GM18511 (cell line): Measurements from ENCODE around the gene PBX1.
"Not testable (repeated sequence)": the region's sequence is repeated elsewhere in the genome, so short reads cannot be mapped to it uniquely, and the experiment has no call there.

Experiments used
- ATAC-seq: cut with Tn5 transposase; IDR thresholded peaks from one replicate; pipeline ENCODE4 v1.9.1; 2021; ENCODE audit warnings: mild to moderate bottlenecking, moderate library complexity; ENCODE audit not compliant: unreplicated experiment

Gene PBX1

GRCh38 chr1:164637461-164638375 lies 78.7 kb downstream of the PBX1 start:
- no peak for ATAC-seq

- ATAC-seq = no peak
Observed at GRCh38 chr1:164638492-164639202, 79.7 kb downstream of the PBX1 start.

- ATAC-seq = no peak
Observed at GRCh38 chr1:164640686-164641352, 81.8 kb downstream of the PBX1 start.

GRCh38 chr1:164641353-164641730 lies 82.4 kb downstream of the PBX1 start:
- ATAC-seq = no peak

- ATAC-seq = no peak
Observed at GRCh38 chr1:164643018-164643417, 84.0 kb downstream of the PBX1 start.

GRCh38 chr1:164644268-164644667 lies 85.3 kb downstream of the PBX1 start:
- ATAC-seq = no peak

GRCh38 chr1:164644774-164645644 lies 86.0 kb downstream of the PBX1 start:
- ATAC-seq = no peak

GRCh38 chr1:164645921-164646320 lies 86.9 kb downstream of the PBX1 start:
- no peak for ATAC-seq

- no peak for ATAC-seq
Observed at GRCh38 chr1:164647211-164647610, 88.2 kb downstream of the PBX1 start.

- no peak for ATAC-seq
Observed at GRCh38 chr1:164648636-164649035, 89.7 kb downstream of the PBX1 start.

- ATAC-seq = no peak
Observed at GRCh38 chr1:164649146-164649545, 90.2 kb downstream of the PBX1 start.

GRCh38 chr1:164650531-164650930 lies 91.5 kb downstream of the PBX1 start:
- ATAC-seq = no peak

GRCh38 chr1:164651351-164651951 lies 92.5 kb downstream of the PBX1 start:
- no peak for ATAC-seq

GRCh38 chr1:164652969-164653368 lies 94.0 kb downstream of the PBX1 start:
- ATAC-seq = not testable (repeated sequence)

- no peak for ATAC-seq
Observed at GRCh38 chr1:164653705-164654104, 94.7 kb downstream of the PBX1 start.

- no peak for ATAC-seq
Observed at GRCh38 chr1:164654200-164654599, 95.2 kb downstream of the PBX1 start.

- ATAC-seq = no peak
Observed at GRCh38 chr1:164658864-164659263, 99.9 kb downstream of the PBX1 start.

GRCh38 chr1:164659621-164660411 lies 100.8 kb downstream of the PBX1 start:
- peak; percentile 39 for ATAC-seq

- ATAC-seq = peak; percentile 83
Observed at GRCh38 chr1:164660412-164660772, 101.4 kb downstream of the PBX1 start.
